GM23338 (cell line): Measurements from ENCODE around the gene ABHD15. TPM values are rescaled to one million over a fixed set of nuclear protein-coding genes. Genes with fewer than 3 reads are reported as not detected.

Source experiments
- ATAC-seq: fragments of 200-7000 bp; cut with Tn5 transposase; 3 replicates; pipeline ENCODE4 v1.9.1; 2020
- DNase-seq: peaks from one replicate; pipeline ENCODE4 v3.0.0-alpha.2; 2015; ENCODE audit warnings: low spot score
- H2AFZ ChIP-seq: fragments of 200-600 bp; sonication (generic); 2 replicates; pipeline ENCODE4 v1.8.0; 2016; ENCODE audit warnings: antibody characterized with exemption, mild to moderate bottlenecking, moderate library complexity
- H3F3A ChIP-seq: fragments of 200-600 bp; sonication (generic); replicated peaks from 2 replicates; pipeline ENCODE4 v1.8.0; 2017; ENCODE audit warnings: antibody characterized with exemption, mixed run types, low read depth
- H3K27ac ChIP-seq: fragments of 200-600 bp; sonication (generic); 2 replicates; pipeline ENCODE4 v1.6.1; 2016; ENCODE audit warnings: low read depth
- H3K27me3 ChIP-seq: fragments of 200-600 bp; sonication (generic); 2 replicates; pipeline ENCODE4 v1.8.0; 2016; ENCODE audit warnings: mild to moderate bottlenecking, mixed run types, moderate library complexity; ENCODE audit not compliant: insufficient read depth
- H3K36me3 ChIP-seq: fragments of 200-600 bp; sonication (generic); 2 replicates; pipeline ENCODE4 v1.8.0; 2016; ENCODE audit warnings: mild to moderate bottlenecking; ENCODE audit not compliant: insufficient read depth
- H3K4me1 ChIP-seq: fragments of 200-600 bp; sonication (generic); 2 replicates; pipeline ENCODE4 v1.8.0; 2016; ENCODE audit warnings: mild to moderate bottlenecking, moderate library complexity; ENCODE audit not compliant: insufficient read depth
- H3K4me2 ChIP-seq: fragments of 200-600 bp; sonication (generic); 2 replicates; pipeline ENCODE4 v1.7.1; 2017; ENCODE audit warnings: mixed run types
- H3K4me3 ChIP-seq: fragments of 200-600 bp; sonication (generic); 2 replicates; pipeline ENCODE4 v1.6.1; 2016; ENCODE audit warnings: mixed run types
- H3K79me2 ChIP-seq: fragments of 200-600 bp; sonication (generic); replicated peaks from 2 replicates; pipeline ENCODE4 v1.8.0; 2017; ENCODE audit warnings: mild to moderate bottlenecking; ENCODE audit not compliant: insufficient read depth
- H3K9me2 ChIP-seq: fragments of 200-600 bp; sonication (generic); 2 replicates; pipeline ENCODE4 v1.8.0; 2017; ENCODE audit not compliant: insufficient read depth
- H4K20me1 ChIP-seq: fragments of 200-600 bp; sonication (generic); replicated peaks from 2 replicates; pipeline ENCODE4 v1.8.0; 2017; ENCODE audit warnings: mild to moderate bottlenecking; ENCODE audit not compliant: insufficient read depth
- H3K27ac Mint-ChIP-seq: 2 replicates; pipeline ENCODE4 v1.8.0; 2020; ENCODE audit warnings: inconsistent platforms, mild to moderate bottlenecking, moderate library complexity, mixed read lengths
- H3K27me3 Mint-ChIP-seq: 3 replicates; pipeline ENCODE4 v1.8.0; 2022; ENCODE audit warnings: low read depth, mild to moderate bottlenecking, moderate library complexity, mixed read lengths, inconsistent platforms; ENCODE audit not compliant: insufficient read depth, poor library complexity
- H3K36me3 Mint-ChIP-seq: 3 replicates; pipeline ENCODE4 v1.8.0; 2021; ENCODE audit warnings: low read depth, mild to moderate bottlenecking, inconsistent platforms, moderate library complexity, mixed read lengths
- H3K4me1 Mint-ChIP-seq: 3 replicates; pipeline ENCODE4 v1.8.0; 2020; ENCODE audit warnings: mild to moderate bottlenecking, inconsistent platforms, mixed read lengths
- H3K4me3 Mint-ChIP-seq: 3 replicates; pipeline ENCODE4 v1.8.0; 2021; ENCODE audit warnings: moderate library complexity, mild to moderate bottlenecking, inconsistent platforms, mixed read lengths
- H3K9me3 Mint-ChIP-seq: 3 replicates; pipeline ENCODE4 v1.8.0; 2020; ENCODE audit warnings: moderate library complexity, mild to moderate bottlenecking, inconsistent platforms, mixed read lengths
- CREB1 ChIP-seq: fragments of 250-450 bp; sonication (Bioruptor Pico); IDR thresholded peaks from 2 replicates; pipeline ENCODE4 v1.5.0; 2020; ENCODE audit warnings: low read depth, mild to moderate bottlenecking, moderate library complexity
- ETS1 ChIP-seq: IDR thresholded peaks from 2 replicates; pipeline ENCODE4 v1.6.1; 2016; ENCODE audit warnings: antibody characterized with exemption
- EZH2 ChIP-seq: fragments of 200-600 bp; sonication (generic); IDR thresholded peaks from one replicate; pipeline ENCODE4 v1.8.0; 2017; ENCODE audit warnings: antibody characterized with exemption, mild to moderate bottlenecking, low read depth; ENCODE audit not compliant: unreplicated experiment
- JUNB ChIP-seq: IDR thresholded peaks from one replicate; pipeline ENCODE4 v1.6.1; 2016; ENCODE audit warnings: antibody characterized with exemption; ENCODE audit not compliant: unreplicated experiment
- STAT1 ChIP-seq: IDR thresholded peaks from one replicate; pipeline ENCODE4 v1.6.1; 2016; ENCODE audit warnings: antibody characterized with exemption; ENCODE audit not compliant: unreplicated experiment
- polyA plus RNA-seq: library from polyadenylated mRNA; unstranded; fragments of >200 nt; fragmentation: Nextera tagmentation; extraction: Ambion mirVana; gene quantifications from 2 replicates; pipeline ENCODE4 v1.2.1, GENCODE V29; 2016
- total RNA-seq: library from RNA; depleted of rRNA; stranded (reverse); fragments of >200 nt; shearing (Covaris generic); gene quantifications from 2 replicates; pipeline ENCODE4 v1.2.3, GENCODE V29; 2014
- TF ChIP-seq, protein P1 (sequence below): IDR thresholded peaks from one replicate; pipeline ENCODE4 v1.6.1; 2018; ENCODE audit warnings: antibody characterized with exemption; ENCODE audit not compliant: unreplicated experiment
- TF ChIP-seq, protein P2 (sequence below), 2 experiments: fragments of 200-600 bp in 1 of 2; sonication (generic) in 1 of 2; conservative IDR thresholded peaks; 2 replicates each; pipeline versions ENCODE4 v1.5.1 to v1.6.1; 2016 to 2017; ENCODE audit warnings: antibody characterized with exemption in 2 of 2, low read depth in 2 of 2, mild to moderate bottlenecking in 2 of 2, moderate library complexity in 1 of 2

ABHD15 gene
- total and polyA plus RNA-seq, 2 experiments from 2014 or later = 0.27 to 2.5 TPM

- H3K36me3 ChIP-seq = no peaks in the 10 kb centered on the region
- H3K27me3 ChIP-seq = peaks cover 12% of the 10 kb centered on the region
- H3K4me3 ChIP-seq = peak overlapping the region; percentile 82
- peaks cover 17% of the 10 kb centered on the region for H3F3A ChIP-seq
- Mint-ChIP-seq H3K4me1 (peaks cover 51% of the 10 kb centered on the region), H3K27me3 (peaks cover 28% of the 10 kb centered on the region), H3K36me3 (peaks cover 8% of the 10 kb centered on the region), H3K27ac (no peak overlapping the region), H3K4me3 (peak overlapping the region; percentile 81), H3K9me3 (no peaks in the 10 kb centered on the region)
- peaks cover 43% of the 10 kb centered on the region for H3K4me1 ChIP-seq
- peaks cover 44% of the 10 kb centered on the region for H3K79me2 ChIP-seq
- H4K20me1 ChIP-seq = peaks cover 17% of the 10 kb centered on the region
- no peak overlapping the region for H2AFZ ChIP-seq
- H3K9me2 ChIP-seq = no peaks in the 10 kb centered on the region
- H3K27ac ChIP-seq = no peak overlapping the region
- H3K4me2 ChIP-seq = peak overlapping the region; percentile 99
- DNase-seq (no peak), ATAC-seq (no peak)
- TF ChIP-seq JUNB (no peak), EZH2 (no peak)
Observed at GRCh38 chr17:29588017-29588561, 21.3 kb upstream of the ABHD15 start.

- Mint-ChIP-seq H3K27me3 (peaks cover 29% of the 10 kb centered on the region), H3K4me3 (peak overlapping the region; percentile 81; the same call in 2 of the 3 replicates), H3K9me3 (no peaks in the 10 kb centered on the region), H3K27ac (no peak overlapping the region), H3K36me3 (peaks cover 12% of the 10 kb centered on the region), H3K4me1 (peaks cover 50% of the 10 kb centered on the region)
- DNase-seq (no peak), ATAC-seq (no peak)
- peaks cover 42% of the 10 kb centered on the region for H3K4me1 ChIP-seq
- no peak overlapping the region for H2AFZ ChIP-seq
- H3K4me3 ChIP-seq = peak overlapping the region; percentile 82; the same call in 1 of the 2 replicates
- peaks cover 44% of the 10 kb centered on the region for H3K79me2 ChIP-seq
- TF ChIP-seq, protein P1, sequence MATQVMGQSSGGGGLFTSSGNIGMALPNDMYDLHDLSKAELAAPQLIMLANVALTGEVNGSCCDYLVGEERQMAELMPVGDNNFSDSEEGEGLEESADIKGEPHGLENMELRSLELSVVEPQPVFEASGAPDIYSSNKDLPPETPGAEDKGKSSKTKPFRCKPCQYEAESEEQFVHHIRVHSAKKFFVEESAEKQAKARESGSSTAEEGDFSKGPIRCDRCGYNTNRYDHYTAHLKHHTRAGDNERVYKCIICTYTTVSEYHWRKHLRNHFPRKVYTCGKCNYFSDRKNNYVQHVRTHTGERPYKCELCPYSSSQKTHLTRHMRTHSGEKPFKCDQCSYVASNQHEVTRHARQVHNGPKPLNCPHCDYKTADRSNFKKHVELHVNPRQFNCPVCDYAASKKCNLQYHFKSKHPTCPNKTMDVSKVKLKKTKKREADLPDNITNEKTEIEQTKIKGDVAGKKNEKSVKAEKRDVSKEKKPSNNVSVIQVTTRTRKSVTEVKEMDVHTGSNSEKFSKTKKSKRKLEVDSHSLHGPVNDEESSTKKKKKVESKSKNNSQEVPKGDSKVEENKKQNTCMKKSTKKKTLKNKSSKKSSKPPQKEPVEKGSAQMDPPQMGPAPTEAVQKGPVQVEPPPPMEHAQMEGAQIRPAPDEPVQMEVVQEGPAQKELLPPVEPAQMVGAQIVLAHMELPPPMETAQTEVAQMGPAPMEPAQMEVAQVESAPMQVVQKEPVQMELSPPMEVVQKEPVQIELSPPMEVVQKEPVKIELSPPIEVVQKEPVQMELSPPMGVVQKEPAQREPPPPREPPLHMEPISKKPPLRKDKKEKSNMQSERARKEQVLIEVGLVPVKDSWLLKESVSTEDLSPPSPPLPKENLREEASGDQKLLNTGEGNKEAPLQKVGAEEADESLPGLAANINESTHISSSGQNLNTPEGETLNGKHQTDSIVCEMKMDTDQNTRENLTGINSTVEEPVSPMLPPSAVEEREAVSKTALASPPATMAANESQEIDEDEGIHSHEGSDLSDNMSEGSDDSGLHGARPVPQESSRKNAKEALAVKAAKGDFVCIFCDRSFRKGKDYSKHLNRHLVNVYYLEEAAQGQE = no peak
- TF ChIP-seq ETS1 (no peak), CREB1 (no peak), JUNB (no peak), STAT1 (no peak)
- TF ChIP-seq, protein P2, sequence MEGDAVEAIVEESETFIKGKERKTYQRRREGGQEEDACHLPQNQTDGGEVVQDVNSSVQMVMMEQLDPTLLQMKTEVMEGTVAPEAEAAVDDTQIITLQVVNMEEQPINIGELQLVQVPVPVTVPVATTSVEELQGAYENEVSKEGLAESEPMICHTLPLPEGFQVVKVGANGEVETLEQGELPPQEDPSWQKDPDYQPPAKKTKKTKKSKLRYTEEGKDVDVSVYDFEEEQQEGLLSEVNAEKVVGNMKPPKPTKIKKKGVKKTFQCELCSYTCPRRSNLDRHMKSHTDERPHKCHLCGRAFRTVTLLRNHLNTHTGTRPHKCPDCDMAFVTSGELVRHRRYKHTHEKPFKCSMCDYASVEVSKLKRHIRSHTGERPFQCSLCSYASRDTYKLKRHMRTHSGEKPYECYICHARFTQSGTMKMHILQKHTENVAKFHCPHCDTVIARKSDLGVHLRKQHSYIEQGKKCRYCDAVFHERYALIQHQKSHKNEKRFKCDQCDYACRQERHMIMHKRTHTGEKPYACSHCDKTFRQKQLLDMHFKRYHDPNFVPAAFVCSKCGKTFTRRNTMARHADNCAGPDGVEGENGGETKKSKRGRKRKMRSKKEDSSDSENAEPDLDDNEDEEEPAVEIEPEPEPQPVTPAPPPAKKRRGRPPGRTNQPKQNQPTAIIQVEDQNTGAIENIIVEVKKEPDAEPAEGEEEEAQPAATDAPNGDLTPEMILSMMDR (conservative IDR thresholded peaks at IDR 0.05; ENCODE audit: low read depth in 2 of 2) = no peak
- H3F3A ChIP-seq = peaks cover 14% of the 10 kb centered on the region
- no peaks in the 10 kb centered on the region for H3K9me2 ChIP-seq
- no peaks in the 10 kb centered on the region for H3K36me3 ChIP-seq
- H4K20me1 ChIP-seq = peaks cover 17% of the 10 kb centered on the region
- H3K4me2 ChIP-seq = peak overlapping the region; percentile 99
- peaks cover 12% of the 10 kb centered on the region for H3K27me3 ChIP-seq
- no peak overlapping the region for H3K27ac ChIP-seq
Observed at GRCh38 chr17:29587591-29587990, 20.8 kb upstream of the ABHD15 start.
